Measurements from ENCODE around the gene UGT1A8. TPM values are rescaled to one million over a fixed set of nuclear protein-coding genes. Genes with fewer than 3 reads are reported as not detected.
"Not testable (repeated sequence)": the region's sequence is repeated elsewhere in the genome, so short reads cannot be mapped to it uniquely, and the experiment has no call there.

UGT1A8 gene
- not detected for polyA plus RNA-seq (ENCODE audit: insufficient read length)

DNA sequence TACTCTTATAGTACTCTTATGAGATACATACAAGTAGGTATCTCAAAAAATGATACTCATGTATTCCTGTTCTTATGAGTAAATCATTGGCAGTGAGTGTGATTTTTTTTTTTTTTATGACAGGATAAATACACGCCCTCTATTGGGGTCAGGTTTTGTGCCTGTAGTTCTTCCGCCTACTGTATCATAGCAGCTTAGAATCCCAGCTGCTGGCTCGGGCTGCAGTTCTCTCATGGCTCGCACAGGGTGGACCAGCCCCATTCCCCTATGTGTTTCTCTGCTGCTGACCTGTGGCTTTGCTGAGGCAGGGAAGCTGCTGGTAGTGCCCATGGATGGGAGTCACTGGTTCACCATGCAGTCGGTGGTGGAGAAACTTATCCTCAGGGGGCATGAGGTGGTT lies at the start of gene UGT1A8:
TSS of gene UGT1A8 (plus strand) at position 158 of the 400 bp plus-strand sequence. CDS start at position 233, 75 bp downstream.
- DNase-seq (ENCODE audit: low read depth): not testable (repeated sequence)

DNA sequence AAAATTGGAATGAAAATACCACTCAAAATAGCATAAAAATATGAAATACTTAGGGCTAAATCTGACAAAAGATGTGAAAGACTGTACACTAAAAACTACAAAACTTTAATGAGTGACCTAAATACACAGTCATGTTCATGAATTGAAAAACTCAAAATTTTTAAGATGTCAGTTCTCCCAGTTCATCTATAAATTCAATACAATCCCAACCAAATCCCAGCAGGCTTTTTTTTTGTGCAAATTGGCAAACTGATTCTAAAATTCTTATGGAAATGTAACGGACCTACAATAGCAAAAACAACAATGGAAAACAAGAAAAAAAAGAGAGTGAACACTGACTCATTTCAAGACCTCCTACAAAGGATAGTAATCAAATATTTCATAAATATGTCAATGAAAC lies 46.4 kb upstream of the UGT1A8 start:
- DNase-seq (ENCODE audit: low read depth): no peak

DNA sequence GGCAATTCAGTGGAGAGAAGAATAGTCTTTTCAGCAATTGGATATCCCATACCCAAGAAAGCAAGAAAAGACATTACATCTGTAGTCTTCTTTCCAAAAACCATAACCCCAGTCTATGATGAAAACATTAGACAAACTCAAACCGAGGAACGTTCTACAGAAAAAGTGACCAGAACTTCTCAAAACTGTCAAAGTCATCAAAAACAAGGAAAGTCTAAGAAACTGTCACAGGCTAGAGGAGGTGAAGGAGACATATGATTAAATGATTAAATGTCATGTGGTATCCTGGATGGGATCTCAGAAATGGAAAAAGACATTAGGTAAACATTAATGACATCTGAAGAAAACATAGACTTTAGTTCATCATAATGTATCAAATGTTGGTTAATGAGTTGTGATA lies 46.0 kb upstream of the UGT1A8 start:
- DNase-seq (ENCODE audit: low read depth): no peak

DNA sequence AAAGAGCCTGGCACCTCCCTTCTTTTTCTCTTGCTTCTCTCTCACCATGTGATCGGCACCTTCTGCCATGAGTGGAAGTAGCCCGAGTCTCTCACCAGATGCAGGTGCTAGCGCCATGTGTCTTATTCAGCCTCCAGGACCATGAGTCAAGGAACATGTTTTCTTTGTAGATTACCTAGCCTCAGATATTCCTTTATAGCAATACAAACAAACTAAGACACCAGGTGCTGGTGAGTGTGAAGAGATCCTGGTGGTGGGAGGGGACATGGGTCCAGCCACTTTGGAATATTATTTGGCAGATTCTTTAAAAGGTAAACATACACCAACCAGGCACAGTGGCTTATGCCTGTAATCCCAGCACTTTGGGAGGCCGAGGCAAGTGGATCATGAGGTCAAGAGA lies 45.0 kb upstream of the UGT1A8 start:
- DNase-seq (ENCODE audit: low read depth): no peak

DNA sequence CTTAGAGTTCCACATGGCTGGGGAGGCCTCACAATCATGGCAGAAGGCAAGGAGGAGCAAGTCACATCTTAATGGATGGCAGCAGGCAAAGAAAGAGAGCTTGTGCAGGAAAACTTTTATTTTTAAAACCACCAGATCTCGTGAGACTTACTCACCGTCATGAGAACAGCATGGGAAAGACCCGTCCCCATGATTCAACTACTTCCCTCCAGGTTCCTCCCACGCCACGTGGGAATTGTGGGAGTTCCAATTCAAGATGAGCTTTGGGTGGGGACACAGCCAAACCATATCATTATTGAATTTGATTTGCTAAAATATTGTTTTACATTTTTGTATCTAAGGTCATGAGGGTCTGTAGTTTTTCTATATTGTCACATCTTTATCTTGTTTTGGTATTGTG lies 40.1 kb upstream of the UGT1A8 start:
- DNase-seq (ENCODE audit: low read depth): not testable (repeated sequence)

DNA sequence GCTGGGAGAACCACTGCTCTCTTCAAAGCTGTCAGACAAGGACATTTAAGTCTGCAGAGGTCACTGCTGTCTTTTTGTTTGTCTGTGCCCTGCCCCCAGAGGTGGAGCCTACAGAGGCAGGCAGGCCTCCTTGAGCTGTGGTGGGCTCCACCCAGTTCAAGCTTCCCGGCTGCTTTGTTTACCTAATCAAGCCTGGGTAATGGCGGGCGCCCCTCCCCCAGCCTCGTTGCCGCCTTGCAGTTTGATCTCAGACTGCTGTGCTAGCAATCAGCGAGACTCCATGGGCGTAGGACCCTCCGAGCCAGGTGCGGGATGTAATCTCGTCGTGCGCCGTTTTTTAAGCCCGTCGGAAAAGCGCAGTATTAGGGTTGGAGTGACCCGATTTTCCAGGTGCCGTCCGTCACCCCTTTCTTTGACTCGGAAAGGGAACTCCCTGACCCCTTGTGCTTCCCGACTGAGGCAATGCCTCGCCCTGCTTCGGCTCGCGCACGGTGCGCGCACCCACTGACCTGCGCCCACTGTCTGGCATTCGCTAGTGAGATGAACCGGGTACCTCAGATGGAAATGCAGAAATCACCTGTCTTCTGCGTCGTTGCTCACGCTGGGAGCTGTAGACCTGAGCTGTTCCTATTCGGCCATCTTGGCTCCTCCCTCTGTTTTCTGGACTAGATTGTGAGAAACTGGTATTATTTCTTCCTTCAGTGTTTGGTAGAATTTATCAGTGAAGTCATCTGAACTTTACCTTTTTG lies 34.0 kb upstream of the UGT1A8 start:
- not testable (repeated sequence) for DNase-seq (ENCODE audit: low read depth)

DNA sequence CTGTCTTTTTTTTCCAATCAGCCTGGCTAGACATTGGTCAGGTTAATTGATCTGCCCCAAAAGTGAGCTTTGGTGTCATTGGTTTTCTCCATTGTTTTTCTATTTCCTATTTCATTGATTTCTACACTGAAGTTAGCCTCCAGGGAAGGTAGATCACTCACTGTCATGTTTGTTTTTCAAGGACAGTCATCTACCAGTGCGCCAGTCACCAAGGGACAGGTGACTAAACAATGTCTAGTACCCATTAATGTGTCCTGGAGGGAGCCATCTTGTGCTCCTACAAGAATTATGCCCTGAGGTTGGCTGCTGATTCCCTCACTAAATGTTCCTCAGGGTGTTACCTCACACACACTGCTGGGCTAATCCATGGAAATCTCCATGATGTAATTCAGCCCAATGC lies 33.2 kb upstream of the UGT1A8 start:
- DNase-seq (ENCODE audit: low read depth): no peak

DNA sequence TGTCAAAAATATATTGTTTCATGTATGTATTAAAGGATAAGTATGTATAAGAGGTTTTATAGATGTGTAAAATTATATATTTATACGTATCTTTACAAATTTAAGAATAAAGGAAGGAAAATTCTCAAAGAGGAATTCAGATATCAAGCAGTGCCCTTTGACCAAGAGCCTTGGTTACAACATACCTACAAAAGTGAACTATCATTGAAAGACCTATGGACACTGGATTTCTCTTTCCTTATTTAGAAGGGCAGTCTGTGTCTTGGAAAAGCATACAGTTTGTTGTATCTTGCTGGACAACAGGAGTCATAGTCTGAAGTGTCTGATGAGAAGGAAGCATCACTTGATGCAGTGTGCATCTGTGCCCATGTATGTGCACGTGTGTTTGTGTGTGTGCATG lies 29.0 kb upstream of the UGT1A8 start:
- DNase-seq (ENCODE audit: low read depth): no peak

DNA sequence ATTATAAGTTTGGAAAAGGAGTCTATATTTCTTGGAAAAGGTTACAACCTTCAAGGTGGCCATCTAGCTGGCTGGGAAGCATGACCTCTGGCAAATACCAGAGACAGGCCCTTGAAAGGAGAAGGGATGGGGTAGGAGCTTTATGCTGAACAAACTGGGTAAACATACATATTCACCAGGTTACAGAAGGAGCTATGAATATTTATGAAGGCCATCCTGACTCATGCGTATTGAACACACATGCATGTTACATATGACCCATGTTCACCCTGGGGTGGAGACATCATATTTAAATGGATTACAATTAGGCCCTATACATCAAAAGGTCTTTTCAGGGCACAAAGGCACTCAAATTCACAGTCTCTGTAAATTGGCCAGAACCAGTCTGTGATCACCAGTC lies 24.7 kb upstream of the UGT1A8 start:
- not testable (repeated sequence) for DNase-seq (ENCODE audit: low read depth)

DNA sequence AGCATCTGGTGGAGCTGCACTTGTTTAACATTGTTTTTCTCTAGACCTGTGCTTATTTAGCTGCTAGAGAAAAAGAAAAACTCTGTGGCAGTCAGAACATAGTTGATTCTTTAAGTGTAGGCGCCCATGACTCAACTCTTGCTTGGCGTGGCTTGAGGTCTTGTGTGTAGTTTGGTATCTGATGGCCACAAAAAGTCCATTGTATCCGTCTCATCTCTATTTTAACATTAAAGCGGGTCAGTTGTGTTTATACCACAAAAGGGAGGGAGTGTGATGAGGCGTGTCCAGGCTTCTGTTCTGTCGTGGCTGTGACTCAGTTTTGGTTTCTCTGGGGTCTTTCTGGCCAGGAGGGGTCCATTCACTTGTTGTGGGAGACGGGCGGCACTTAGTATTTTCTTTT lies 24.2 kb upstream of the UGT1A8 start:
- no peak for DNase-seq (ENCODE audit: low read depth)

DNA sequence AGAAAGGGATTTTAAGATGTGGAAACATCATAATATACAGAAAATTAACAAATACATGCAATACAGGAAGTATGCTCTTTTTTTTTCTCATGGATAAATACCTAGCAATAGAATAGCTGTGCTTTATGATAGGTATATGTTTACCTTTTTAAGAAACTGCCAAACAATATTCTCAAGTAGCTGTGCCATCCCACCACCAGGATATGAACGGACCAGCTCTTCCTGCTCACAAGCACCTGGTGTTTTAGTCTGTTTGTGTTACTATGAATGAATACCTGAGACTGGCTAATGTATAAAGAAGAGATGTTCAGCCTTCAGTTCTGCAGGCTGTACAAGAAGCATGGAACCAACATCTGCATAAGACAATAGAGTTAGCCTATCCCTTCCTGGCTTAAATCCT lies 19.9 kb upstream of the UGT1A8 start:
- no peak for DNase-seq (ENCODE audit: low read depth)

DNA sequence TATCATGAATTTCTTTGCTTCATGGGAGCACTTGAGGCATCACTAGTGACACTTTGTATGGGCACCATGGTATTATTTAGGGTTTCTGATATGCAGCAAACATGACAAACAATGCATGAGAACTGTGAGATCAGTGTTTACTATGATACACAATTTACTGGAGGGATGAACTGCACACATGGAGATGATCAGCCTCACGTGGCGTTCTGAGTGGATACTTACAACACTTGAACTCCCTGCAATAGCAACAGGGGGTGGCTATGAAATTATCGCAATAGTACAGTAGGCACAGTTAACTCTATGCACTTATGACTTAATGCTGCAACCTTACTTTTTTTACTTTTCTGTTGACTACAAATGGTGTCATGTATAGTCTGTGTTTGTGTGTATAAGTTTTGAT lies 18.5 kb upstream of the UGT1A8 start:
- DNase-seq (ENCODE audit: low read depth): no peak

DNA sequence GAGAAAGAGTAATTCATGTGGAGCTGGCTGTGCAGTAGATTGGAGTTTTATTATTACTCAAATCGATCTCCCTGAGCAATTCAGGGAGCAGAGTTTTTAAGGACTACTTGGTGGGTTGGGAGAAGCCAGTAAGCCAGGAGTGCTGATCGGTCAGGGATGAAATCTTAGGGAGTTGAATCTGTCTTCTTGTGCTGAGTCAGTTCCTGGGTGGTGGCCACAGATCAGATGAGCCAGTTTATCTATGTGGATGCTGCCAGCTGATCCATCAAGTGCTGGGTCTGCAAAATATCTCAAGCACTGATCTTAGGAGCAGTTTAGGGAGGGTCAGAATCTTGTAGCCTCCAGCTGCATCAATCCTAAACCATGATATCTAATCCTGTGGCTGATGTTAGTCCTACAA lies 17.0 kb upstream of the UGT1A8 start:
- DNase-seq (ENCODE audit: low read depth): no peak

DNA sequence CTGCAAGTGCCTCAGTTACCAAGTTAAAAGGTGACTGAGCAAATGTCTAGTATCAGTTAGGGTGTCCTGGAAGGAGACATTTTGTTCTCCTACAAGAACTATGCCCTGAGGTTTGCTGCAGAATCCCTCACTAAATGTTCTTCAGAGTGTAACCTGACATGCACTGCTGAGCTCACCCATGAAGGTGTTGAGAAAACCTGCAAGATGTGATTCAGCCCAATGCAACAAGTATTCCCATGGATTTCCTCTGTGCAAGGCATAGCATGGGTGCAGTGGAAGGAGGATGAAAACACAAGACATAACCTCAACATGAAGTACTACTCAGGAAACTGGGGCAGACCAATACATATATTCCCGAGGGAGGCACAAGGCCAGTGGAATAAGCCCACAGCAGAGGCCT lies 15.4 kb upstream of the UGT1A8 start:
- DNase-seq (ENCODE audit: low read depth): no peak

DNA sequence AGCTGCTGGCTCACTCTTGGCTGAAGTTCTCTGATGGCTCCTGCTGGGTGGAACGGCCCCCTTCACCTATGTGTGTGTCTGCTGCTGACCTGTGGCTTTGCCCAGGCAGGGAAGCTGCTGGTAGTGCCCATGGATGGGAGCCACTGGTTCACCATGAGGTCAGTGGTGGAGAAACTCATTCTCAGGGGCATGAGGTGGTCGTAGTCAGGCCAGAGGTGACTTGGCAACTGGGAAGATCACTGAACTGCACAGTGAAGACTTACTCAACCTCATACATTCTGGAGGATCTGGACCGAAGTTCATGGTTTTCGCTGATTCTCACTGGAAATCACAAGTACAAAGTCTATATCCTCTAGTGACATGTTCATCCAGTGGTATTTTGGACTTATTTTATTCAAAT lies 13.9 kb upstream of the UGT1A8 start:
- DNase-seq (ENCODE audit: low read depth): no peak

DNA sequence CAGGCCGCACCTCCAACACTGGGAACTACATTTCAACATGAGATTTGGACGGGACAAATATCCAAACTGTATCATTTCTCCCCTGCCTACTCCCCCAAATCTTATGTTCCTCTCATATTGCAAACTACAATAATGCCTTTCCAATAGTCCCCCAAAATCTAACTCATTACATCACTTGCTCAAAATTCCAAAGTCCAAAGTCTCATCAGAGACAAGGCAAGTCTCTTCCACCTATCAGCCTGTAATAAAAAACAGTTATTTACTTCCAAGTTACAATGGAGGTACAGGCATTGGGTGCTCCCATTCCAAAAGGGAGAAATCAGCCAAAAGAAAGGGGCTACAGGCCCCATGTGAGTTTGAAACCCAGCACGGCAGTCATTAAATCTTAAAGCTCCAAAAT lies 12.6 kb upstream of the UGT1A8 start:
- DNase-seq (ENCODE audit: low read depth): no peak

DNA sequence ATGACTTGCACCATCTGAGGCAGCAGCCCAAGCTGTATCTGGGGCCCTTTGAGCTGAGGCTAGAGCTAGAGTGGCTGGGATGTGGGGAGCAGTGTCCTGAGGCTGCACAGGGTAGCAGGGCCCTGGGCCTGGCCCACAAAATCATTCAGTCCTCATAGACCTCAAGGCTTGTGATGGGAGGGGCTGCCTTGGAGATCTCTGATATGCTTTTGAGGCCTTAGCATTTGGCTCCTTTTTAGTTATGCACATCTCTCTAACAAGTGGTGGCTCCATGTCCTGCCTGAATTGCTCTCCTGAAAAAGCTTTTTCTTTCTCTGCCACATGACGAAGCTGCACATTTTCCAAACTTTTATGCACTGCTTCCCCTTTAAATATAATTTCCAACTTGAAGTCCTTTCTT lies 11.8 kb upstream of the UGT1A8 start:
- no peak for DNase-seq (ENCODE audit: low read depth)

DNA sequence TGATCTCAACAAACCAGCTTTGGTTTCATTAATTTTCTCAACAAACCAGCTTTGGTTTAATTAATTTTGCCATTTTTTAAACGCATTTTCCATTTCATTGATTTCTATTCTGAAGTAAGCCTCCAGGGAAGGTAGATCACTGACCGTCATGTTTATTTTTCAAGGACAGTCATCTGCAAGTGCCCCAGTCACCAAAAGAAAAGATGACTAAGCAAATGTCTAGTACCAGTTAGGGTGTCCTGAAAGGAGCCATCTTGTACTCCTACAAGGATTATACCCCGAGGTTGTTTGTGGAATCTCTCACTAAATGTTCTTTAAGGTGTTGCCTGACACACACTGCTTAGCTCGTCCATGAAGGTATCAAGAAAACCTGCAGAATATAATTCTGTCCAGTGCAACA lies 6.1 kb upstream of the UGT1A8 start:
- DNase-seq (ENCODE audit: low read depth): no peak

DNA sequence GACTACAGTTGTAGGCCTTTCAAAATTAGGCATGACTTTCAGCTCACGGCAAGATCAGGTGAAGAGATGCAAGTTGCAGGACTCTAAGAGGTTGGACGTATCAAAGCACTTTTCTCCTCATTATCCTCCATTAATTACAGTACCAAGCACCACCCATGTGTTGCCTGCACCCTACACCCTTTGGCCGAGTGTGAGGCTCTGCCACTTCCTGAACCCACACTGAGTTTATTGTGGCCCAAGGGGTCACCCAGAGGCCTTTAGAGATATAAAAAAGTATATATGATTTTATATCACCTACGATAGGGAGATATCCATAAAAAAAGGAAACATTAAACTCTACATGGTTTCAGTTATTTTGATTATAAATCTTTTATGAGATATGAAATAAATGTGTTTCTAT lies 2.8 kb downstream of the UGT1A8 start:
- DNase-seq (ENCODE audit: low read depth): no peak

DNA sequence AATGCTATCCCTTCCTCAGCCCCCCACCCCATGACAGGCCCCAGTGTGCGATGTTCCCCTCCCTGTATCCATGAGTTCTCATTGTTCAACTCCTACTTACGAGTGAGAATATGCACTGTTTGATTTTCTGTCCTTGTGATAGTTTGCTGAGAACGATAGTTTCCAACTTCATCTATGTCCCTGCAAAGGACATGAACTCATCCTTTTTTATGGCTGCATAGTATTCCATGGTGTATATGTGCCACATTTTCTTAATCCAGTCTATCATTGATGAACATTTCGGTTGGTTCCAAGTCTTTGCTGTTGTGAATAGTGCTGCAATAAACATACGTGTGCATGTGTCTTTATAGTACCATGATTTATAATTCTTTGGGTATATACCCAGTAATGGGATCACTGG lies 4.4 kb downstream of the UGT1A8 start:
- DNase-seq (ENCODE audit: low read depth): not testable (repeated sequence)

DNA sequence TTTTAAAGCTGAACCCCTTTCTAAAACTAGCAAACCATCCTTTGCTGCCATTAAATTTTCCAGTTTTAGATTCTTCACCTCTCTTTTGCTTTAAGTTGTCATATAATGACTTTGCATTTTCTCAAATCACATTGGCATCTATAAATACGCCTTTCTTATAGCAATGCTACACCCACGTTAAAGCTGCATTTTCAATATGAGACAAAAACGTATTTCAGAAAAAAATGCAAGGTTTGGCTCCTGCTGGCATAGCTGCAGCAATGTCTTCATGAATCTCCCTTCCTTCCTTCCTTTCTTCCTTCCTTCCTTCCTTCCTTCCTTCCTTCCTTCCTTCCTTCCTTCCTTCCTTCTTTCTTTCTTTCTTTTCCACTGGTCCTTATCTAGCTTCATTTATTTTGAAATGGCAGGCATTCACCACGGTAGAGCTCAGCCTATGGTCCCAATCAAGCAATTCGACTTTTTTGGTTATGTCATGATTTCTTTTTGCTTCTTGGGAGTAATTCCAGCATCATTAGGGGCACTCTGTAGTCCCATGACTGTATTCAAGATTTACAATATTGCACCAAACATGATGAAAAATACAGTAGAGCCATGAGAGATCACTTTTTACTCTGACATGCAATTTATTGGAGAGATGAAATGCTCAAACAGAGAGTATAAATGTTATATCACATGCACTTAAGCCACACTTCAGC lies 10.0 kb downstream of the UGT1A8 start:
- DNase-seq (ENCODE audit: low read depth): no peak

DNA sequence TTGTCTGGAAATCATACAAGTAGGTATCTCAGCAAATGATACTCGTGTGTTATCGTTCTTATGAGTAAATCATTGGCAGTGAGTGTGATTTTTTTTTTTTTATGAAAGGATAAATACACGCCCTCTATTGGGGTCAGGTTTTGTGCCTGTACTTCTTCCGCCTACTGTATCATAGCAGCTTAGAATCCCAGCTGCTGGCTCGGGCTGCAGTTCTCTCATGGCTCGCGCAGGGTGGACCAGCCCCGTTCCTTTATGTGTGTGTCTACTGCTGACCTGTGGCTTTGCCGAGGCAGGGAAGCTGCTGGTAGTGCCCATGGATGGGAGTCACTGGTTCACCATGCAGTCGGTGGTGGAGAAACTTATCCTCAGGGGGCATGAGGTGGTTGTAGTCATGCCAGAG lies 18.9 kb downstream of the UGT1A8 start, which contains the start of gene UGT1A10:
TSS of gene UGT1A10 (plus strand) at position 143 of the 400 bp plus-strand sequence. CDS start at position 218, 75 bp downstream.
- not testable (repeated sequence) for DNase-seq (ENCODE audit: low read depth)

DNA sequence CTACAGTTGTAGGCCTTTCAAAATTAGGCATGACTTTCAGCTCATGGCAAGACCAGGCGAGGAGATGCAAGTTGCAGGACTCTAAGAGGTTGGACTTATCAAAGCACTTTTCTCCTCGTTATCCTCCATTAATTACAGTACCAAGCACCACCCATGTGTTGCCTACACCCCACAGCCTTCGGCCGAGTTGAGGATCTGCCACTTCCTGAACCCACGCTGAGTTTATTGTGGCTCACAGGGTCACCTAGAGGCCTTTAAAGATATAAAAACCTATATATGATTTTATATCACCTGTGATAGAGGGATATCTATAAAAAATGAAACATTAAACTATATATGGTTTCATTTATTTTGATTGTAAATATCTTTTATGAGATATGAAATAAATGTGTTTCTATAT lies 21.4 kb downstream of the UGT1A8 start:
- DNase-seq (ENCODE audit: low read depth): no peak
